Measurements from ENCODE around the gene THSD7A.

The THSD7A gene

GRCh38 chr7:11492307-11492706 lies 339.7 kb downstream of the THSD7A start:
- H3K4me1 Mint-ChIP-seq (ENCODE audit: low read depth), result no peaks in the 10 kb centered on the region
- H3K4me3 Mint-ChIP-seq, result no peak overlapping the region
- H3K36me3 Mint-ChIP-seq, result no peaks in the 10 kb centered on the region
- H3K9me3 Mint-ChIP-seq (ENCODE audit: low read depth), result peaks cover 7% of the 10 kb centered on the region
- no peak overlapping the region for H3K27ac Mint-ChIP-seq
- H3K27me3 Mint-ChIP-seq, result no peaks in the 10 kb centered on the region

- Mint-ChIP-seq H3K4me3 (no peak overlapping the region), H3K27me3 (no peaks in the 10 kb centered on the region)
Observed at GRCh38 chr7:11491811-11492210, 340.2 kb downstream of the THSD7A start.

GRCh38 chr7:11489280-11489679 lies 342.7 kb downstream of the THSD7A start:
- Mint-ChIP-seq H3K4me3 (no peak overlapping the region), H3K4me1 (ENCODE audit: low read depth) (no peaks in the 10 kb centered on the region), H3K27ac (no peak overlapping the region), H3K36me3 (no peaks in the 10 kb centered on the region), H3K27me3 (no peaks in the 10 kb centered on the region), H3K9me3 (ENCODE audit: low read depth) (no peaks in the 10 kb centered on the region)

More at GRCh38 chr7:11491811-11492210, 340.2 kb downstream of the THSD7A start:
- H3K4me1 Mint-ChIP-seq (ENCODE audit: low read depth), result no peaks in the 10 kb centered on the region
- no peaks in the 10 kb centered on the region for H3K36me3 Mint-ChIP-seq
- H3K9me3 Mint-ChIP-seq (ENCODE audit: low read depth), result peaks cover 7% of the 10 kb centered on the region
- no peak overlapping the region for H3K27ac Mint-ChIP-seq

- no peaks in the 10 kb centered on the region for H3K4me1 Mint-ChIP-seq (ENCODE audit: low read depth)
- no peak overlapping the region for H3K4me3 Mint-ChIP-seq
- no peaks in the 10 kb centered on the region for H3K27me3 Mint-ChIP-seq
- H3K9me3 Mint-ChIP-seq (ENCODE audit: low read depth), result no peaks in the 10 kb centered on the region
- no peaks in the 10 kb centered on the region for H3K36me3 Mint-ChIP-seq
- H3K27ac Mint-ChIP-seq, result no peak overlapping the region
Observed at GRCh38 chr7:11486271-11486670, 345.7 kb downstream of the THSD7A start.

GRCh38 chr7:11485636-11486035 lies 346.4 kb downstream of the THSD7A start:
- Mint-ChIP-seq H3K9me3 (ENCODE audit: low read depth) (no peaks in the 10 kb centered on the region), H3K4me3 (no peak overlapping the region), H3K27ac (no peak overlapping the region), H3K36me3 (no peaks in the 10 kb centered on the region), H3K4me1 (ENCODE audit: low read depth) (no peaks in the 10 kb centered on the region), H3K27me3 (no peaks in the 10 kb centered on the region)

- H3K27ac Mint-ChIP-seq, result no peak overlapping the region
- H3K36me3 Mint-ChIP-seq, result no peaks in the 10 kb centered on the region
- H3K4me3 Mint-ChIP-seq, result no peak overlapping the region
- H3K27me3 Mint-ChIP-seq, result no peaks in the 10 kb centered on the region
- H3K9me3 Mint-ChIP-seq (ENCODE audit: low read depth), result no peaks in the 10 kb centered on the region
- H3K4me1 Mint-ChIP-seq (ENCODE audit: low read depth), result no peaks in the 10 kb centered on the region
Observed at GRCh38 chr7:11480143-11480542, 351.9 kb downstream of the THSD7A start.

GRCh38 chr7:11478882-11479281 lies 353.1 kb downstream of the THSD7A start:
- H3K9me3 Mint-ChIP-seq (ENCODE audit: low read depth), result no peaks in the 10 kb centered on the region
- no peaks in the 10 kb centered on the region for H3K36me3 Mint-ChIP-seq
- H3K4me3 Mint-ChIP-seq, result no peak overlapping the region
- H3K27me3 Mint-ChIP-seq, result no peaks in the 10 kb centered on the region
- no peaks in the 10 kb centered on the region for H3K4me1 Mint-ChIP-seq (ENCODE audit: low read depth)
- no peak overlapping the region for H3K27ac Mint-ChIP-seq

- H3K4me3 Mint-ChIP-seq, result no peak overlapping the region
- H3K27ac Mint-ChIP-seq, result no peak overlapping the region
- H3K27me3 Mint-ChIP-seq, result no peaks in the 10 kb centered on the region
- no peaks in the 10 kb centered on the region for H3K9me3 Mint-ChIP-seq (ENCODE audit: low read depth)
- H3K36me3 Mint-ChIP-seq, result no peaks in the 10 kb centered on the region
- H3K4me1 Mint-ChIP-seq (ENCODE audit: low read depth), result no peaks in the 10 kb centered on the region
Observed at GRCh38 chr7:11478426-11478825, 353.6 kb downstream of the THSD7A start.

GRCh38 chr7:11474902-11475585 lies 357.0 kb downstream of the THSD7A start:
- H3K36me3 Mint-ChIP-seq, result no peaks in the 10 kb centered on the region
- no peaks in the 10 kb centered on the region for H3K9me3 Mint-ChIP-seq (ENCODE audit: low read depth)
- H3K27me3 Mint-ChIP-seq, result no peaks in the 10 kb centered on the region
- H3K4me3 Mint-ChIP-seq, result no peak overlapping the region
- no peaks in the 10 kb centered on the region for H3K4me1 Mint-ChIP-seq (ENCODE audit: low read depth)
- no peak overlapping the region for H3K27ac Mint-ChIP-seq

GRCh38 chr7:11473807-11474424 lies 358.1 kb downstream of the THSD7A start:
- Mint-ChIP-seq H3K4me3 (no peak overlapping the region), H3K4me1 (ENCODE audit: low read depth) (no peaks in the 10 kb centered on the region), H3K27me3 (no peaks in the 10 kb centered on the region), H3K9me3 (ENCODE audit: low read depth) (no peaks in the 10 kb centered on the region), H3K27ac (no peak overlapping the region), H3K36me3 (no peaks in the 10 kb centered on the region)

- no peaks in the 10 kb centered on the region for H3K36me3 Mint-ChIP-seq
- H3K27me3 Mint-ChIP-seq, result no peaks in the 10 kb centered on the region
- no peak overlapping the region for H3K27ac Mint-ChIP-seq
- no peak overlapping the region for H3K4me3 Mint-ChIP-seq
- no peaks in the 10 kb centered on the region for H3K4me1 Mint-ChIP-seq (ENCODE audit: low read depth)
- no peaks in the 10 kb centered on the region for H3K9me3 Mint-ChIP-seq (ENCODE audit: low read depth)
Observed at GRCh38 chr7:11473220-11473619, 358.8 kb downstream of the THSD7A start.

GRCh38 chr7:11472646-11473045 lies 359.4 kb downstream of the THSD7A start:
- H3K4me1 Mint-ChIP-seq (ENCODE audit: low read depth), result no peaks in the 10 kb centered on the region
- H3K4me3 Mint-ChIP-seq, result no peak overlapping the region
- no peaks in the 10 kb centered on the region for H3K9me3 Mint-ChIP-seq (ENCODE audit: low read depth)
- H3K27ac Mint-ChIP-seq, result no peak overlapping the region
- H3K27me3 Mint-ChIP-seq, result no peaks in the 10 kb centered on the region
- H3K36me3 Mint-ChIP-seq, result no peaks in the 10 kb centered on the region

- Mint-ChIP-seq H3K9me3 (ENCODE audit: low read depth) (no peaks in the 10 kb centered on the region), H3K36me3 (no peaks in the 10 kb centered on the region), H3K4me3 (no peak overlapping the region), H3K4me1 (ENCODE audit: low read depth) (no peaks in the 10 kb centered on the region), H3K27ac (no peak overlapping the region), H3K27me3 (no peaks in the 10 kb centered on the region)
Observed at GRCh38 chr7:11471255-11471654, 360.7 kb downstream of the THSD7A start.

GRCh38 chr7:11469028-11469745 lies 362.8 kb downstream of the THSD7A start:
- Mint-ChIP-seq H3K9me3 (ENCODE audit: low read depth) (no peaks in the 10 kb centered on the region), H3K36me3 (no peaks in the 10 kb centered on the region), H3K4me1 (ENCODE audit: low read depth) (no peaks in the 10 kb centered on the region), H3K27me3 (no peaks in the 10 kb centered on the region), H3K4me3 (no peak overlapping the region), H3K27ac (no peak overlapping the region)

- Mint-ChIP-seq H3K4me1 (ENCODE audit: low read depth) (no peaks in the 10 kb centered on the region), H3K27me3 (no peaks in the 10 kb centered on the region), H3K4me3 (no peak overlapping the region), H3K9me3 (ENCODE audit: low read depth) (no peaks in the 10 kb centered on the region), H3K36me3 (no peaks in the 10 kb centered on the region), H3K27ac (no peak overlapping the region)
Observed at GRCh38 chr7:11466517-11467105, 365.4 kb downstream of the THSD7A start.
